CD4-positive, alpha-beta T cell (primary cell): ENCODE data around the gene SNX20. TPM values are rescaled to one million over a fixed set of nuclear protein-coding genes. Genes with fewer than 3 reads are reported as not detected.

ENCODE experiments used
- ATAC-seq: fragments of 200-7000 bp; cut with Tn5 transposase; one replicate; pipeline ENCODE4 v1.10.0; 2022; ENCODE audit warnings: mild to moderate bottlenecking; ENCODE audit not compliant: poor library complexity
- CTCF ChIA-PET: fragments of 350-600 bp; sonication (Branson Sonifier 250); formaldehyde crosslinking; loops from one replicate; lab custom pipeline; 2021; ENCODE audit warnings: antibody characterized with exemption, inconsistent platforms; lab: Charles Lee
- POLR2A ChIA-PET: fragments of 350-600 bp; sonication (Branson Sonifier 250); formaldehyde crosslinking; loops from one replicate; lab custom pipeline; 2021; ENCODE audit warnings: antibody characterized with exemption, inconsistent platforms; lab: Charles Lee
- DNase-seq, 14 experiments: peaks; one replicate each; pipeline ENCODE4 v3.0.0-alpha.2; 2013 to 2020; ENCODE audit warnings: mixed read lengths in 2 of 14
- H3K27ac ChIP-seq, 2 donors: one replicate each; pipeline versions ENCODE4 v1.5.1 to v1.7.0; 2013; ENCODE audit warnings: low read length in 2 of 2, low read depth in 1 of 2, mild to moderate bottlenecking in 1 of 2
- H3K27me3 ChIP-seq, 2 experiments: 1 replicate in 1 of 2; 2 replicates in 1 of 2; pipeline versions ENCODE4 v1.6.1 to v1.7.0; 2013; ENCODE audit warnings: low read length in 2 of 2, control low read depth in 1 of 2, mild to moderate bottlenecking in 1 of 2, moderate library complexity in 1 of 2; ENCODE audit not compliant: insufficient read depth in 2 of 2, control insufficient read depth in 1 of 2
- H3K36me3 ChIP-seq: one replicate; pipeline ENCODE4 v1.6.1; 2013; ENCODE audit warnings: low read length, control low read depth; ENCODE audit not compliant: insufficient read depth
- H3K4me1 ChIP-seq: one replicate; pipeline ENCODE4 v1.6.1; 2013; ENCODE audit warnings: low read length, control low read depth; ENCODE audit not compliant: insufficient read depth
- H3K4me3 ChIP-seq: one replicate; pipeline ENCODE4 v1.5.1; 2013; ENCODE audit warnings: mild to moderate bottlenecking, low read length, moderate library complexity
- H3K9me3 ChIP-seq, 2 experiments: 1 replicate in 1 of 2; 2 replicates in 1 of 2; pipeline versions ENCODE4 v1.6.1 to v1.7.0; 2013; ENCODE audit warnings: low read length in 2 of 2, mild to moderate bottlenecking in 2 of 2, control low read depth in 1 of 2, moderate library complexity in 1 of 2; ENCODE audit not compliant: control insufficient read depth in 1 of 2, insufficient read depth in 1 of 2
- H3K27ac Mint-ChIP-seq: one replicate; pipeline ENCODE4 v1.8.0; 2020; ENCODE audit warnings: mixed read lengths
- H3K27me3 Mint-ChIP-seq: one replicate; pipeline ENCODE4 v1.8.0; 2021; ENCODE audit warnings: mixed read lengths
- H3K36me3 Mint-ChIP-seq: one replicate; pipeline ENCODE4 v1.8.0; 2021; ENCODE audit warnings: low read depth, mixed read lengths
- H3K4me1 Mint-ChIP-seq: one replicate; pipeline ENCODE4 v1.8.0; 2021; ENCODE audit warnings: low read depth, mixed read lengths
- H3K4me3 Mint-ChIP-seq: one replicate; pipeline ENCODE4 v1.8.0; 2020; ENCODE audit warnings: mild to moderate bottlenecking, mixed read lengths
- H3K9me3 Mint-ChIP-seq: one replicate; pipeline ENCODE4 v1.8.0; 2020; ENCODE audit warnings: mixed read lengths
- CTCF ChIP-seq: fragments of 200-600 bp; IDR thresholded peaks from one replicate; pipeline ENCODE4 v1.8.0; 2022; ENCODE audit warnings: antibody characterized with exemption, mild to moderate bottlenecking
- intact Hi-C, 2 experiments: fragments of 100-400 bp; cut with DNase I in 1 of 2; cut with micrococcal nuclease in 1 of 2; formaldehyde crosslinking; loops; one replicate each; pipeline versions ENCODE4 v1.15.1 to v1.9.0; 2023 to 2025; cut with DNase I, micrococcal nuclease
- total RNA-seq, 174 experiments: library from RNA in 2 of 174; stranded (reverse) in 2 of 174; gene quantifications; one replicate each; pipeline ENCODE4 v1.2.3 and lab custom pipeline; 2021 to 2026

The SNX20 gene
- total RNA-seq, 2 experiments from 2014 or later, result 26.6 TPM

GRCh38 chr16:50668368-50669008, 12.6 kb downstream of the SNX20 start:
- ATAC-seq (no peak), DNase-seq (no peak)
- H3K27ac ChIP-seq, result peak overlapping the region; percentile 55 to 68
- Mint-ChIP-seq H3K4me3 (no peak overlapping the region), H3K9me3 (peaks cover 4% of the 10 kb centered on the region), H3K27me3 (no peaks in the 10 kb centered on the region), H3K4me1 (peaks cover 53% of the 10 kb centered on the region), H3K27ac (peak overlapping the region; percentile 78), H3K36me3 (peaks cover 59% of the 10 kb centered on the region)
- POLR2A ChIA-PET, result interaction anchor here (1.1 to 12.3 kb wide), 5 partner anchors 13 to 138 kb away, joined by 5 to 174 read pairs (median 16); partner anchors contain the start of genes CYLD and SNX20
- intact Hi-C loops, result loop anchor here (2.0 to 10.0 kb wide), 5 partner anchors 138 to 644 kb away; partner anchors contain the start of genes ADCY7 (in 1 of the 2) and CNEP1R1 (in 1 of the 2)
- no peak for TF ChIP-seq CTCF
- H3K4me1 ChIP-seq, result peaks cover 39% of the 10 kb centered on the region
- H3K27me3 ChIP-seq, result no peaks in the 10 kb centered on the region
- H3K9me3 ChIP-seq, result peaks cover 18 to 19% of the 10 kb centered on the region in 2 experiments
- CTCF ChIA-PET, result interaction anchor here (1.1 to 7.5 kb wide), 7 partner anchors 9 to 601 kb away, joined by 3 to 62 read pairs (median 10); partner anchors contain the start of gene SNX20
- H3K36me3 ChIP-seq, result peaks cover 44% of the 10 kb centered on the region
- H3K4me3 ChIP-seq, result no peak overlapping the region

GRCh38 chr16:50667497-50668367, 13.4 kb downstream of the SNX20 start:
- H3K36me3 Mint-ChIP-seq, result peaks cover 52% of the 10 kb centered on the region
- peaks cover 53% of the 10 kb centered on the region for H3K4me1 Mint-ChIP-seq
- Histone ChIP-seq H3K27me3 (no peaks in the 10 kb centered on the region), H3K4me3 (no peak overlapping the region), H3K9me3 (peaks cover 10 to 12% of the 10 kb centered on the region in 2 experiments), H3K36me3 (peaks cover 37% of the 10 kb centered on the region), H3K27ac (peak overlapping the region; percentile 55 to 68), H3K4me1 (peaks cover 39% of the 10 kb centered on the region)
- no peaks in the 10 kb centered on the region for H3K27me3 Mint-ChIP-seq
- peak; percentile 21 for TF ChIP-seq CTCF
- peak in 4 of 14 experiments; percentile 25 to 51 (median 38) for DNase-seq
- ChIA-PET CTCF (interaction anchor here (0.6 to 7.5 kb wide), 13 partner anchors 10 to 600 kb away, joined by 3 to 62 read pairs (median 4); partner anchors contain the start of gene SNX20), POLR2A (interaction anchor here (0.7 to 12.3 kb wide), 17 partner anchors 13 to 643 kb away, joined by 3 to 174 read pairs (median 5); partner anchors contain the start of genes BRD7, CNEP1R1, CYLD and SNX20)
- peak; percentile 30 for ATAC-seq
- peak overlapping the region; percentile 78 for H3K27ac Mint-ChIP-seq
- peaks cover 4% of the 10 kb centered on the region for H3K9me3 Mint-ChIP-seq
- intact Hi-C loops, result loop anchor here (2.0 to 10.0 kb wide), 8 partner anchors 15 to 643 kb away; partner anchors contain the start of genes ADCY7 (in 1 of the 2) and CNEP1R1 (in 1 of the 2)
- peak overlapping the region; percentile 75 for H3K4me3 Mint-ChIP-seq
